HUDEP-2 (cell line): Measurements from ENCODE around the gene TM7SF3.
"Not testable (repeated sequence)": the region's sequence is repeated elsewhere in the genome, so short reads cannot be mapped to it uniquely, and the experiment has no call there.

ENCODE experiments used
- DNase-seq, 76 experiments: peaks; one replicate each; lab custom pipeline; 2025; ENCODE audit not compliant: unreplicated experiment in 76 of 76; lab: John Stamatoyannopoulos, UW

TM7SF3 gene

DNA sequence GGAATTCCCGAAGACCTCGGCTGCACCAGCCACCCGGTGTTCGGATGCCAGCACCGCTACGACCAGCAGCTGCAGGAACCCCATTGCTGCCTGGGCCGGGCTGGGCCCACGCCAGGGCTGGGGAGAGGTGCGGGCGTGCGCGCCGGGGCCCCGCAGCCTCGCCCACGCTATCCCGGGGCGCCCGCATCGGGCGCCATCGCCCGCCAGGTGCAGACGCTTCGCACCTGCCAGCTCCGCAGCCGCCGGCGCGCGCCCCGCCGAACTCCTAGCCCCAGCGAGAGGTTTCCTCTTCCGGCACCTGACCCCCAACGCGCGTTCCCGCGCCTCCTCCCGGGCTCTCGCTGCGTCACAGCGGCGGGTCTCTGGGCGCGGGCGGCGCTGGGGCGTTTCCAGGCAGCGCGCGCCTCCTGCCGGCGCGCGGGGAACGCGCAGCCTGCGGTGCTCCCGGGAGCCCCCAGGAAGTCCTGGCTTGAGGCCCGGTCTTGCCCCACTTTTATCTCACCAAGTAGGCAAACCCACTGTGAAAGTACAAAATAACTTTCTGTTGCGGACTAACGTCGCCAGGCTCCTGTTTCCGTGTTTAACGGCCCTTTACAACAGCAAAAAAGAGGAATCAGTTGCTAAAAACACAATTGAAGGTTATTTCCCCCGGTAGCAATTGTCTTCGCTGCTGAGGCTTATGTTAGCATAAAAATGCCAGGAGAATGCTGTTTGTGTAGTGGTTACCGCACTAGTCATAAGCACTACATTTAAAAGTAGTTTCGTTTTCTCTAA lies at the start of gene TM7SF3:
Gene TM7SF3, minus strand, starts transcription at position 300 of the 774 bp plus-strand sequence. Its CDS starts 216 bp downstream, at position 84.
- DNase-seq, result peak in 75 of 76 experiments; percentile 14 to 95 (median 90)

DNA sequence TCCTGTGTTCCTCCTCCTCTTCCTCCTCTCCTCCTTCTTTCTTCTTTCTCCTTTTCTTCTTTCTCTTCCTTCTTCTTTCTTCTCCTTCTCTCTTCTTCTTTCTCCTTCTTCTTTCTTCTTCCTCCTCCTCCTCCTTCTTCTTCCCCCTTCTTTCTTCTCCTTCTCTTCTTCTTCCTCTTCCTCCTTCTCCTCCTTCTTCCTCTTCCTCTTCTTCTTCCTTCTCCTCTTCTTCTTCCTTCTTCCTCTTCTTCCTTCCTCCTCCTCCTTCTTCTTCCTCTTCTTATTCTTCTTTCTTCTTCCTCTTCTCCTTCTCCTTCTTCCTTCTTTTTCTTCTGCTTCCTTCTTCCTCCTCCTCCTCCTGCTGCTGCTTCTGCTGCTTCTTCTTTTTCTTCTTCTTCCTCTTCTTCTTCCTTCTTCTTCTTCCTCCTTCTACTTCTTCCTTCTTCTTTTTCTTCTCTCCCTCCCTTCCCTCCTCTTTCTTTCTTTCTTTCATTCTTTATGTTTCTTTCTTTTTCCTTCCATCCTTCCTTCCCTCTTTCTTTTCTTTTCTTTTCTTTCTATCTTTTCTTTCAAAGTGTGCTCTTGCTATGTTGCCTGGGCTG lies 49.2 kb upstream of the TM7SF3 start:
- no peak for DNase-seq

GRCh38 chr12:27061317-27061716 lies 47.1 kb upstream of the TM7SF3 start:
- DNase-seq, result no peak

DNA sequence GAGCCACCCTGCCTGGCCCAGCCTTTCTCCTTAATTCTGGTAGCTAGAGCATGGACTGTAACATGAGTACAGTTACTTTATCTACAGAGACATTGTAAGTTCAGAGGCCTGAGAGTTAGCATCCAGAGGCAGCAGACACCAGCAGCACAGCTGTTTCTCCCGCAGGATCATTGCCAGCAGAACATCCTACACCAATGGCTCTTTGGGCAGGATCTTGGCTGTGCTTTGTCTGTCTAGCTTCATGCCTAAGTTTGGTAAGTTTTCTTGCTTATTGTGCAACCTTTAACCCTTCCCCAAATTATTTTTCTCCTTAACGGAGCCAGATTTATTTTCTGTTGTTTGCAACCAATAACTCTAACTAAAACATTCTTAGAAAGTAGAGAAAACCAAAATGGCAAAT lies 46.6 kb upstream of the TM7SF3 start:
- DNase-seq, result no peak

GRCh38 chr12:27057543-27057942 lies 43.4 kb upstream of the TM7SF3 start:
- no peak for DNase-seq

DNA sequence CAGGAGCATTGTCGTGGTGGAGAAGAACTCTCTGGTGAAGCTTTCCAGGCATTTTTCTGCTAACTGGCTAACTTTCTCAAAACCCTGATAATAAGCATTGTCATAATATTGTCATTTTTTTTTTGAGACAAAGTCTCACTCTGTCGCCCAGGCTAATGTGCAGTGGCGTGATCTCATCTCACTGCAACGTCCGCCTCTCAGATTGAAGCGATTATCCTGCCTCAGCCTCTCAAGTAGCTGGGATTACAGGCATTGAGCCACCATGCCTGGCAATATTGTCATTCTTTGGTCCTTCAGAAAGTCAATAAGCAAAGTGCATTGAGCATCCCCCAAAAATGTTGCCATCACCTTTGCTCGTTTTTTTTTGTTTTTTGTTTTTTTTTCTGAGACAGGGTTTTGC lies 41.8 kb upstream of the TM7SF3 start:
- no peak for DNase-seq

DNA sequence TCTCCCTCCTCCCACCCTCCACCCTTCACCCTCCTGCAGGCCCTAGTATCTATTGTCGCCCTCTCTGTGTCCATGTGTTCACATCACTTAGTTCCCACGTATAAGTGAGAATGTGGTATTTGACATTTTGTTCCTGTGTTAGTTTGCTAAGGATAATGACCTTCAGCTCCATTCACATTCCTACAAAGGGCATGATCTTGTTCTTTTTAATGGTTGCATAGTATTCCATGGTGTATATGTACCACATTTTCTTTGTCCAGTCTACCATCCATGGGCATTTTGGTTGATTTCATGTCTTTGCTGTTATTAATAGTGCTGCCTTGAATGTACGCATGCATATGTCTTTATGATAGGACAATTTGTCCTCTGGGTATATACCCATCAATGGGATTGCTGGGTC lies 38.6 kb upstream of the TM7SF3 start:
- no peak for DNase-seq

DNA sequence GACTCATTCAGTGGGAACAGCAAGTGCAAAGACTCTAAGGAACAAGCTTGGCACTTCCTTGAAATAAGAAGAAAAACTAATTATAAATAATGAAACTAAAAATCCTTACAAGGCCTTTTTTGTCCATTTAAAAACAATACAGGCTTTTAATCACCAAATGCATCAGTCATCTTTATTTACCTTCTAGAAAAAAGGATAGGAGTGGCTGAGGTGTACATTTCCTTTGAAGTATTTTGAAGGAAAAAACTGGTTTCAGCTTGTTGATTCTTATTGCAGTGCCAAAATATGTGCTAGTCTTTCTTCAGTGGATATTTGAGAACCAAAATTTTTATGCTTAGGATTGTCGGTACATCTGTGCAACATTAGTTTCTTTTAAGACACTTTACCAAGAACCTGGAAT lies 38.0 kb upstream of the TM7SF3 start:
- DNase-seq, result no peak

GRCh38 chr12:27048822-27049752 lies 34.9 kb upstream of the TM7SF3 start:
- peak in 27 of 76 experiments; percentile 2 to 60 (median 18) for DNase-seq

- not testable (repeated sequence) for DNase-seq
Observed at GRCh38 chr12:27042018-27042417, 27.8 kb upstream of the TM7SF3 start.

GRCh38 chr12:27040637-27041036 lies 26.5 kb upstream of the TM7SF3 start:
- DNase-seq, result not testable (repeated sequence)

DNA sequence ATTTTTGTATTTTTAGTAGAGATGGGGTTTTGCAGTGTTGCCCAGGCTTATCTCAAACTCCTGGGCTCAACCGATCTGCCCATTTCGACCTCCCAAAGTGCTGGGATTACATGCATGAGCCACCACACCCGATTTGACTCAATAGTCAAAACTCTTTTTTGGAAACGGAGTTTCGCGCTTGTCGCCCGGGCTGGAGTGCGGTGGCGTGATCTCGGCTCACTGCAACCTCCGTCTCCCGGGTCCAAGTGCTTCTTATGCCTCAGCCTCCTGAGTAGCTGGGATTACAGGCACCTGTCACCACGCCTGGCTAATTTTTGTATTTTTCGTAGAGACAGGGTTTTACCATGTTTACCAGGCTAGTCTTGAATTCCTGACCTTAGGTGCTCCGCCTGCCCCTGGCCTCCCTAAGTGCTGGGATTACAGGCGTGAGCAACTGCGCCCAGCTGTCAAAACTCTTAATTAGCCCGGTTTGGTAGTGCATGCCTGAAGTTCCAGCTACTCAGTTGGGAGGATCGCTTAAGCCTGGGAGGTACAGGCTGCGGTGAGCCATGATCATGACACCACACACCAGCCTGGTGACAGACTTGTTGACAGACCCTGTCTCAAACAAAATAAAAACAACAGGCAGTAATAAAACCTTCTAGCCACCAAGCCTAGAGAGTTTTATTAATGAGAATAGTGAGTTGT lies 20.6 kb upstream of the TM7SF3 start:
- DNase-seq, result no peak

- DNase-seq, result no peak
Observed at GRCh38 chr12:27032679-27033078, 18.5 kb upstream of the TM7SF3 start.

- DNase-seq, result no peak
Observed at GRCh38 chr12:27031531-27031930, 17.3 kb upstream of the TM7SF3 start.

GRCh38 chr12:27026257-27026656 lies 12.1 kb upstream of the TM7SF3 start:
- no peak for DNase-seq

DNA sequence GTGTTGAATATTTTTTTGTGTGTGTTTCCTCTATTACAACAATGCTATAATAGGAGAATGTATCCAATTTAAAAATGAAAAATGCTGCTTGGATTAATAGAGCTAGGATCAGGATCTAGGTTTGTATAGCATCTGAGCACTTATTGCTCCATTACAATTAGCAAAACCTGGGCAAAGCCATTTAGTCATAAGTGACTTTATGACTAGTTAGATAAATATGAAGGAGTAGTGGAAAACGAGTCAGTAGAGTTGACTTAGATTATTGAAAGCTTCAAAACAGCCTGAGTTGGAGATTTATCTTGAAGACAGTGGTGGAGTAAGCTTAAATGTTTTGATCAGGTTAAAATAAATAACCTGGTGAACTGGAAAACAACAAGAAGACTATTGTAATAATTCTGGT lies 10.9 kb upstream of the TM7SF3 start:
- no peak for DNase-seq

DNA sequence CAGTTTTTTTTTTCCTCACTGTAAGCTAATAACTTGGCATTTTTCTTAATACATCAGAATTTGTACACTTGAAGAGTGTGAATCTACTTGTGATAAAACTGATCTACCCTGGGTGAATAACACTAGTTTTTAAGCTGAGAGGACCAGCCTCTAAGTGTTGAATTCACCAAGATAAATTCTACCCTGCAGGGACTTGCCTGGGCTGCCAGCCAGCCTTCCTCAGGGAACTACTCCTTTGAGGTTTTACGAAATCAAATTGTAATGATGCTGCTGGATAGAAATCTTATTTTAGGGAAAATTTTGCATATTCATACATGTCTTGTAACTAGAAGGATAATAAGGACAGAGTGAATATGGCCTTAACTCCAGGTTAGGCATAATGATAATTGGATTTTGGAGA lies 10.1 kb upstream of the TM7SF3 start:
- peak in 1 of 76 experiments; percentile 9 for DNase-seq

DNA sequence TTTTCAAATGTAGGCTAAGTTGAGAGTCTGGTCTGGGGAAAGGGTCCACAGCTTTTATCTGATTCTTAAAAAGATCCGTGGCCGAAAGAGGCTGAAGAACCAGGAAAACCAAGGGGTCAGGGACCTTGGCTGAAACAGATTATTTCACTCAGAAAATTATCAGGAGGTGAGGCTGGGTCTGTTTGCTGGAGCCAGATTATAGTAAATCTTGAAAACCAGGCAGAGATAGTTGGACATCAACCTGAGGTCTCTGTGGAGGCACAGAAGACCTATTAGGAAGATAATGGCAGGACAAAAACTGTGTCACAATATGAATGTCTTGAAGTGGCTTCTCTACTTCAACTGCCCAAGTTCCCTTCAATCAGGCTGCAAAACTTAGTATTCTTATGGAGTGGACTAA lies 6.6 kb upstream of the TM7SF3 start:
- DNase-seq, result peak in 1 of 76 experiments; percentile 18

- DNase-seq, result no peak
Observed at GRCh38 chr12:27018037-27018436, 3.9 kb upstream of the TM7SF3 start.

DNA sequence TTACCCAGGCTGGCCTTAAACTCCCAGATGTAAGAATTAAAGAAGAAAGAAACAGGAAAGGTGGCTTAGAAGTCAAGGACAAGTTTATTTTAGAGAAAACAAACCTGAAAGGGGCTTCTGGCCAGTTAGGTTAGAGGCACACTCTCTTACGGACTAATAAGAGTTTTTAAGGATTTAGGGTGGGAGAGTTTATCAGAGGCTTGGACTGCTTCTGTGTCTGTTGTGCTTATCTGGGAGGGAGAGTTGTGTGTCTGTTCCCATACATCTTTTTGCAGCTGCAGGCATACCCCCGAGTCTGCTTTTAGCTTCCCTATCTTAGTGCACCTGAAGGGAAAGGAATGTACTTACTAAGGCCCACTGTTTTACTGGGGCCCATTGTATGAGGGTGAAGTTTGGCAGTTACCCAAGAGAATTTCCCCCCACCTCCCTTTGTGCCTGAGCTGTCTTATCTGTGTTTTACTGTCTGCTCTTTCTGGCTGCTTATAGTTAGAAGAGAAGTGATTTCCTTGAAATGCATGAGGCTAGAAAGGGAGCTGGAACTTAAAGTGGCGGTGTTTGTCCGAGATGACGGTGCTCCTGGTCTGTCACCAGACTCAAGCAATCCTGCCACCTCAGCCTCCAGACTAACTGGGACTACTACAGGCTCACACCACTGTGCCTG lies 3.1 kb upstream of the TM7SF3 start:
- DNase-seq, result peak in 73 of 76 experiments; percentile 23 to 89 (median 60)
